ENCODE results near the gene HMBS.

HMBS gene

DNA sequence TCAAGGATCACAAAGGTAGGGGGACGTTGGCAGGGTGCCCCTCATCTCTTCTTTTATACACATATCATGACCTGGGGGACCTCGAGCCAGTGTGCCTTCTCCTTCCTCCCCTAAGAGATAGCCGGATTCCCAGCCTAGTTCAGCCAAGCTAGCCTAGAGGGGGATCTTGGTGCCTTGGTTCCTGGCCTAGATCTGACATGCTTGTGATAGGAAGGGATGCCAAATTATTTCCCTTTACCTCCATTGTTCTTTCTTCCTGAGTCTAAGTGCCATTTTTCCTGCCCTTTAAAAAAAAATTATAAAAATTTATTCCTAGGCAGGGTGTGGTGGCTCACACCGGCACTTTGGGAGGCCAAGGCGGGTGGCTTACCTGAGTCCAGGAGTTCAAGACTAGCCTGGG is 29.7 kb downstream of the HMBS start:
- Histone ChIP-seq H3K4me3 (ENCODE audit: low read depth in 1 of 2, low read length in 2 of 2) (no peak overlapping the region), H3K27me3 (ENCODE audit: low read depth, low read length) (no peaks in the 10 kb centered on the region), H3K27ac (ENCODE audit: low read length) (no peak overlapping the region), H3K9me3 (ENCODE audit: control insufficient read depth in 1 of 2, low read length in 2 of 2) (no peaks in the 10 kb centered on the region), H3K36me3 (ENCODE audit: control insufficient read depth in 1 of 2, insufficient read depth in 2 of 2, low read length in 2 of 2) (peaks cover 36 to 48% of the 10 kb centered on the region in 2 donors), H3K4me1 (ENCODE audit: control insufficient read depth in 1 of 2, insufficient read depth in 2 of 2, low read length in 2 of 2) (peaks cover under 1 to 4% of the 10 kb centered on the region in 2 donors)

DNA sequence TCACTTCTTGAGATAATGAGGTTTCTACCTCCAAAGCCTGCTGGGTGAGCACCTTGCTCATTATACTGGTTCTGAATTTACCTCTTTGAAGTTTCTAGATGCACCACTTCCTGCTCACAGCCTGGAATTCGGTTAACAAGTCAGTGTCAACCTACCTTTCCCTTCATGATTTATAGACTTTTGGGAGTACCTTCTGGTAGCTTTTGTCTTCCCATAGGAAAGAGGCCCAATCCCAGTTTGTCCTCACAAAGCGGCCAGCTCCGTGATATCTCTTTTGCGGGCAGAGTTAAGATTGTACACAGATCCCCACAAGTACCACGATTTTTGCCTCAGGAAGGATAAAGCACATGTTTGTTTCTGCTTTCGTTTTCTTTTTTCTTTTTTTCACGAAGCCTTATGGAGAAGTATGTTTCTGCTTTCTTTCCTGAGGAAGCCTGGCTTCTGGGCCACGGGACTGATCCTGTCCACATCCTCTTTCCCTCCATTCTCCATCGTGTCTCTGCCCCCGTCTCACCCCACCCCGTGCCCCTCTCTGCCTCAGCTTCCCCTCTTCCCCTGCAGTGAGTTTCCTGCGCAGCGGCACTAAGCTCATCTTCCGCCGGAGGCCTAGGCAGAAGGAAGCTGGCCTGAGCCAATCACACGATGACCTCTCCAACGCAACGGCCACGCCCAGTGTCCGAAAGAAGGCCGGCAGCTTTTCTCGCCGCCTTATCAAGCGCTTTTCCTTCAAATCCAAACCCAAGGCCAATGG is 31.0 kb downstream of the HMBS start:
- Histone ChIP-seq H3K27me3 (ENCODE audit: low read depth, low read length) (no peaks in the 10 kb centered on the region), H3K36me3 (ENCODE audit: control insufficient read depth in 1 of 2, insufficient read depth in 2 of 2, low read length in 2 of 2) (peaks cover 36 to 46% of the 10 kb centered on the region in 2 donors), H3K9me3 (ENCODE audit: control insufficient read depth in 1 of 2, low read length in 2 of 2) (no peaks in the 10 kb centered on the region), H3K27ac (ENCODE audit: low read length) (peak overlapping the region; percentile 60), H3K4me1 (ENCODE audit: control insufficient read depth in 1 of 2, insufficient read depth in 2 of 2, low read length in 2 of 2) (peaks cover 0 to 4% of the 10 kb centered on the region in 2 donors), H3K4me3 (ENCODE audit: low read depth in 1 of 2, low read length in 2 of 2) (peak overlapping the region in 1 of 2 donors; percentile 0)

DNA sequence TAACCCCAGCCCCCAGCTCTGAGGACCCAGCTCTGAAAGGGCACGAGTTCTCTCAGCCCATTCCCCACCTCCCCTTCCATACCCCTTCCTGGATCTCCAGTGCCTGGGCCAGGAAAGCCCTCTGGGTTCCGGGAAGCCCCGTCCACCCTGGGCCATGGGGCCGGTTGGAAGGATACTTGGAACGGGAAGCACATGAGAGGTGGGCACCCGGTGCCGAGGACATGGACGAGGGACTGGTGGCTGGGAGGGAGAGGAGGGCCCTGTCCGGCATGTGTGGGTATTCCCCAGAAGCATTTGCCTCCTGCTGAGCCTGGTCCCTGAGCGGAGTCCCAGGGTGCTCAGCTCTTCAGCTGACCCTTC is 31.5 kb downstream of the HMBS start:
- Histone ChIP-seq H3K27ac (ENCODE audit: low read length) (no peak overlapping the region), H3K27me3 (ENCODE audit: low read depth, low read length) (no peaks in the 10 kb centered on the region), H3K36me3 (ENCODE audit: control insufficient read depth in 1 of 2, insufficient read depth in 2 of 2, low read length in 2 of 2) (peaks cover 36 to 40% of the 10 kb centered on the region in 2 donors), H3K4me3 (ENCODE audit: low read depth in 1 of 2, low read length in 2 of 2) (no peak overlapping the region), H3K4me1 (ENCODE audit: control insufficient read depth in 1 of 2, insufficient read depth in 2 of 2, low read length in 2 of 2) (peaks cover 0 to 7% of the 10 kb centered on the region in 2 donors), H3K9me3 (ENCODE audit: control insufficient read depth in 1 of 2, low read length in 2 of 2) (no peaks in the 10 kb centered on the region)

DNA sequence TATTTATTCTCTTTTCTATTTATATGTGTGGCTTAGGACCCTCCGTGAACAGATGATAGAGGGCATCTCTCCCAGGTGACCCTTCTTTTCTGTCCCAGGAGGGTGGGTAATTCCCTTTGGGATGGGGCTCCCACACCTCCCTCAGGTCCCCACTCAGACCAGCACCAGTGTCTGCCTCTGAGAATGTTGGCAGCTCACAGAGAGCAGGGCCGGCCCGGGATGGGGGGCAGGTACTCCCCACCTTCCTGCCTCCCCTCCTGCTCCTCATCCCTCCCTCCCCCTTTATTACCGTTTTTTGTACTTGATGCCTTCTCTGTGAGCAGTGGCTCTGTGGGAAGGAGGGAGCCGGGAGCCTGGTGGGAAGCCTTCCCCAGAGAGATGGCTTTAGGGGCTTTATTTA is 31.9 kb downstream of the HMBS start:
- peaks cover 32 to 36% of the 10 kb centered on the region in 2 donors for H3K36me3 ChIP-seq (ENCODE audit: control insufficient read depth in 1 of 2, insufficient read depth in 2 of 2, low read length in 2 of 2)
- no peaks in the 10 kb centered on the region for H3K9me3 ChIP-seq (ENCODE audit: control insufficient read depth in 1 of 2, low read length in 2 of 2)
- H3K4me1 ChIP-seq (ENCODE audit: control insufficient read depth in 1 of 2, insufficient read depth in 2 of 2, low read length in 2 of 2): peaks cover 0 to 7% of the 10 kb centered on the region in 2 donors
- H3K27me3 ChIP-seq (ENCODE audit: low read depth, low read length): no peaks in the 10 kb centered on the region
- H3K27ac ChIP-seq (ENCODE audit: low read length): no peak overlapping the region
- no peak overlapping the region for H3K4me3 ChIP-seq (ENCODE audit: low read depth in 1 of 2, low read length in 2 of 2)

DNA sequence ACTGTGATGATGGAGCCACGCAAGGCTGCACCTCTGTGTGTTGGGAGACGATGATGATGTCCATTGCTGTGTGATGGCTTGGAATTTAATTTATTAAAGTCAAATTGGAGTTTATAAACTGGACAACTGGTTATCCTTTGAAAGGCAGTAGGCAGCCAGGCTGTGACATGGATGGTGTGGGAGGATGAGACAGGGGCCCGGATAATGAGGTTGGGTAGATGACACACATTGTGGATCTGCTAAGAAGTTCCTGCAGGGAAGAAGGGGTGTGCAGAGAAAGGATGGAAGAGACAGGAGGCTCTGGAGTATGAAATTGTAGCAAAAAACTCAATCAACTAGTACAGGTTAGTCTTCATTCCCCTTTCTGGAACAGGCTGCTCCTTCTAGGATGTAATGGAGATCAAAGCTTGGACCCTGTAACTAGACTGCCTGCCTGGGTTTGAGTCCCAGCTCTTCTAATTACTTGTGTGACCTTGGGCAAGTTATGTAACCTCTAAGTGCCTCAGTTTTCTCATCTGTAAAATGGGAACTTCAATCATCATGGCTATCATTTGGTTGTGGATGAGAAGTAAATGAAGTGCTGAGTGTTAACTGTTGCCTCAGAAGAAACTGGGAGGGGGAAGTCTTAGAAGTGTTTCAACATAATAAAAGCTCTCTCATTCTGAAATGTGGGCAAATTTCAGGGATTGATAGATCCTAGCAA is 32.5 kb downstream of the HMBS start:
- H3K4me3 ChIP-seq (ENCODE audit: low read depth in 1 of 2, low read length in 2 of 2): no peak overlapping the region
- H3K4me1 ChIP-seq (ENCODE audit: control insufficient read depth in 1 of 2, insufficient read depth in 2 of 2, low read length in 2 of 2): peaks cover 0 to 9% of the 10 kb centered on the region in 2 donors
- no peak overlapping the region for H3K27ac ChIP-seq (ENCODE audit: low read length)
- peaks cover 27 to 31% of the 10 kb centered on the region in 2 donors for H3K36me3 ChIP-seq (ENCODE audit: control insufficient read depth in 1 of 2, insufficient read depth in 2 of 2, low read length in 2 of 2)
- H3K27me3 ChIP-seq (ENCODE audit: low read depth, low read length): no peaks in the 10 kb centered on the region
- no peaks in the 10 kb centered on the region for H3K9me3 ChIP-seq (ENCODE audit: control insufficient read depth in 1 of 2, low read length in 2 of 2)

DNA sequence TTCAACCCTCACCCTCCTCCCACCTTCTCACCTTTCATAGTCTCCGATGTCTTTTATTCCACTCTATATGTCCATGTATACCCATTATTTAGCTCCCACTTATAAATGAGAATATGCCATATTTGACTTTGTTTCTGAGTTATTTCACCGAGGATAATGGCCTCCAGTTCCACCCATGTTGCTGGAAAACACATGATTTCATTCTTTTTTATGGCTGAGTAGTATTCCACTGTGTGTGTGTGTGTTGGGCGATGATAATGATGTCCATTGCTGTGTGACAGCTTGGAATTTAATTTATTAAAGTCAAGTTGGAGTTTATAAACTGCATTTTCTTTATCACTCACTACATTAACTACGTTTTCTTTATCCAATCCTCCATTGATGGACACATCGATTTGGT is 33.5 kb downstream of the HMBS start:
- Histone ChIP-seq H3K36me3 (ENCODE audit: control insufficient read depth in 1 of 2, insufficient read depth in 2 of 2, low read length in 2 of 2) (peaks cover 20 to 23% of the 10 kb centered on the region in 2 donors), H3K4me1 (ENCODE audit: control insufficient read depth in 1 of 2, insufficient read depth in 2 of 2, low read length in 2 of 2) (peaks cover 4 to 19% of the 10 kb centered on the region in 2 donors), H3K9me3 (ENCODE audit: control insufficient read depth in 1 of 2, low read length in 2 of 2) (no peaks in the 10 kb centered on the region), H3K27ac (ENCODE audit: low read length) (no peak overlapping the region), H3K27me3 (ENCODE audit: low read depth, low read length) (no peaks in the 10 kb centered on the region), H3K4me3 (ENCODE audit: low read depth in 1 of 2, low read length in 2 of 2) (no peak overlapping the region)

DNA sequence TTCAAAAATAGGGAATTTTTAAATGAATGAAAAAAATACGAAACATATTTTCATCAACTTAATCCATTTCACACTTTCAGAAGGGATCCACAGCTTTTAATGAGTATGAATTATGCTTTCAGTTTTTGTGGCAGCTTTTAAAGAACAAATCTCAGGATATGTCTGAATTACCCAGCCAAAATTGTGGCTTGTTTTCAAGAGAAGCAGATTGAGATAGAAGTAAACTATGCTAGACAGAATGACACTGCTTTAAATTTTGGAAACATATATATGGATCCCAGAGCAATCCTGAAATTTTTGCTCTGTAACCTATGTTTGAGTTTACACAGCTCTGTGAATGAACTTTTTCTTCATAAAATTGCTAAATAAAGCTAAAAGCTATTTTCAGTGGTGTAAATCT is 34.3 kb downstream of the HMBS start:
- Histone ChIP-seq H3K9me3 (ENCODE audit: control insufficient read depth in 1 of 2, low read length in 2 of 2) (no peaks in the 10 kb centered on the region), H3K27me3 (ENCODE audit: low read depth, low read length) (no peaks in the 10 kb centered on the region), H3K4me3 (ENCODE audit: low read depth in 1 of 2, low read length in 2 of 2) (no peak overlapping the region), H3K36me3 (ENCODE audit: control insufficient read depth in 1 of 2, insufficient read depth in 2 of 2, low read length in 2 of 2) (peaks cover 16 to 18% of the 10 kb centered on the region in 2 donors), H3K27ac (ENCODE audit: low read length) (no peak overlapping the region), H3K4me1 (ENCODE audit: control insufficient read depth in 1 of 2, insufficient read depth in 2 of 2, low read length in 2 of 2) (peaks cover 4 to 19% of the 10 kb centered on the region in 2 donors)

DNA sequence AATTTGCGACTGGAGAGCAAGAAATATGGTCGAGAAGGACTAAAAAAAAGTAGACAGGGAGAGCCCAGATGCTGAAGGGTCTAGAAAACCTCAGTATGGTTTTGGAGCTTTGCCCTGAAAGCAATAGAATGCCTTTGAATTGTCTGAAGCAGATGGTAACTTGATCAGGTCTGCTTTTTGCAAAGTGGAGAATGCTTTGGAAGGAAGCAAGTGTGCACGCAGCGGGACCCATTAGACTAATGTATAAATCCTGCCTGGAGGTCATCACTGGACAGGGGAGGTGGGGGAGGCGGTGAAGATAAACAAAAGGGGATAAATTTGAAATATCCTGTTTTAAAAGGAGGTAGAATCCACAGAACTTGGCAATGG is 35.9 kb downstream of the HMBS start:
- Histone ChIP-seq H3K4me3 (ENCODE audit: low read depth in 1 of 2, low read length in 2 of 2) (peak overlapping the region; percentile 92 to 95), H3K4me1 (ENCODE audit: control insufficient read depth in 1 of 2, insufficient read depth in 2 of 2, low read length in 2 of 2) (peaks cover 4 to 19% of the 10 kb centered on the region in 2 donors), H3K36me3 (ENCODE audit: control insufficient read depth in 1 of 2, insufficient read depth in 2 of 2, low read length in 2 of 2) (peaks cover 15 to 18% of the 10 kb centered on the region in 2 donors), H3K27ac (ENCODE audit: low read length) (peak overlapping the region; percentile 85), H3K9me3 (ENCODE audit: control insufficient read depth in 1 of 2, low read length in 2 of 2) (no peaks in the 10 kb centered on the region), H3K27me3 (ENCODE audit: low read depth, low read length) (no peaks in the 10 kb centered on the region)

DNA sequence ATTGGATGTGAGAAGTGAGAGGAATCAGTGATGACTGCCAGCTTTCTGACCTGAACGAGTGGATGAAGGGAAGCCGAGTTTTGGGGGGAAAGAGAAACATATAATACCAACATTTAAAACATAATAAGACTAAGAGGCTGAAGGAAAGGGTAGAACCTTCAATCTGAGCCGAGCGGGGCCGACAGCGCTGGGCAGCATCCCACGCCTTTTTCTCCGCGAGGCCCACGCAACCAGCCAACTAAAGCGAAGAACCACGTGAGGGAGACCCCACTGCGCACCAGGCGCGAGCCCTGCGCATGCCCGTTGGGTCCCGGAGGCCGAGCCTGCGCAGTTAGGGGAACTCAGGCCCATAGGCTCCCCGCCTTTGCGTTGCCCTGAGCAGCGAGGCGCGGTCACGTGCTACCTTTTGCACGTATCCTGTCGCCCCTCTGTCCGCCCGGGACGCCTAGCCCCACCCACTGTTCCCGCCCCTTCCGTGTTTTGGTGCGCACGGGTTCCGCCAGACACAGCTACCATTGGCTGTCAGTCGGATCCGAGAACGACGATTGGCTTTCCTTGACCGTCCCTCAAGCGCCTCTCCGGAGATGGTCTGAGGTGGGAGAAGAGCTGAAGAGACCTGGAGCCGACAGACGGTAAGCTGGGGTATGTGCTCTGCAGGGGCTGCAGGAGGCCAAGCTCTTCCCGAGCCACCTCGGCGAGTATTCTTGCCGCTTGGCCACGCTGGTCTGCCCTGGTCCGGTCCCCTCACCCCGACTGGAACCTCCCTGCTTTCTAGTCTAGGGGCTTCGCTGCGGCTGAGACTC is 36.5 kb downstream of the HMBS start, which contains the start of gene HINFP:
Gene HINFP (plus strand): TSS at position 573 of the 803 bp plus-strand sequence. CDS start 5,365 bp downstream, outside the sequence.
- Histone ChIP-seq H3K4me3 (ENCODE audit: low read depth in 1 of 2, low read length in 2 of 2) (peak within 1 kb of the TSS; percentile 92 to 95), H3K9me3 (ENCODE audit: control insufficient read depth in 1 of 2, low read length in 2 of 2) (no peaks in the 10 kb centered on the region), H3K36me3 (ENCODE audit: control insufficient read depth in 1 of 2, insufficient read depth in 2 of 2, low read length in 2 of 2) (peaks cover 10 to 14% of the 10 kb centered on the region in 2 donors), H3K4me1 (ENCODE audit: control insufficient read depth in 1 of 2, insufficient read depth in 2 of 2, low read length in 2 of 2) (peaks cover 4 to 19% of the 10 kb centered on the region in 2 donors), H3K27ac (ENCODE audit: low read length) (peak within 1 kb of the TSS; percentile 85), H3K27me3 (ENCODE audit: low read depth, low read length) (no peaks in the 10 kb centered on the region)

DNA sequence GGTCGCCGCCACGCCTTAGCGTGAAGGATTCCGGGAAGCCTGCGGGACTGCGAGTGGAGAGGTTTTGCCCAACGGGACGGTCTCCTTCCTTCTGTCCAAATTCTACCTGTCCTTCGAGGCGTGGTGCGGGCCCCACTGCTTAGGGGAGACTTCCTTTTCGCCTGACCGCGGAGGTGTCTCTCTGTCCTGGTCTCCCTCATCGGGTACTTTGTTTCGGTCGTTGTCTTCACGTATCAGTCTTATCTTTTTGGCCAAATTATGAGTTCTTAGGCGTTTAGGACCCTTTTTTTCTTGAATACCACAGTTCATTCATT is 37.1 kb downstream of the HMBS start:
- Histone ChIP-seq H3K27ac (ENCODE audit: low read length) (peak overlapping the region; percentile 85), H3K36me3 (ENCODE audit: control insufficient read depth in 1 of 2, insufficient read depth in 2 of 2, low read length in 2 of 2) (peaks cover 7 to 14% of the 10 kb centered on the region in 2 donors), H3K9me3 (ENCODE audit: control insufficient read depth in 1 of 2, low read length in 2 of 2) (no peaks in the 10 kb centered on the region), H3K4me1 (ENCODE audit: control insufficient read depth in 1 of 2, insufficient read depth in 2 of 2, low read length in 2 of 2) (peaks cover 4 to 19% of the 10 kb centered on the region in 2 donors), H3K27me3 (ENCODE audit: low read depth, low read length) (no peaks in the 10 kb centered on the region), H3K4me3 (ENCODE audit: low read depth in 1 of 2, low read length in 2 of 2) (peak overlapping the region; percentile 92 to 95)

DNA sequence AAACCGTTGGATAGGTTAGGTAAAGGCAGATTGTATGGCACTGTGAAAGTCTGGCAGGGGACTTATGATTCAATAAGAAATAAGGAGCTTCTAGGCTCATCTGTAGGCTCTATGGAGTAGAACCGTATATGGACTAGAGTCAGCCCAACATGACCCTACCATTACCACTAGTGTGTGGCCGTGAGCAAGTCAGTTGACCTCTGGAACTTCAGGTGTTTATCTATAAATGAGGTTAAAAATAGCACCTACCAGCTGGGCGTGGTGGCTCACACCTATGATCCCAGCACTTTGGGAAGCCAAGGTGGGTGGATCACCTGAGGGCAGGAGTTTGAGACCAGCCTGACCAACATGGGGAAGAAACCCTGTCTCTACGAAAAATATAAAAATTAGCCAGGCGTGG is 41.1 kb downstream of the HMBS start:
- no peak overlapping the region for H3K4me3 ChIP-seq (ENCODE audit: low read depth in 1 of 2, low read length in 2 of 2)
- no peaks in the 10 kb centered on the region for H3K27me3 ChIP-seq (ENCODE audit: low read depth, low read length)
- no peaks in the 10 kb centered on the region for H3K9me3 ChIP-seq (ENCODE audit: control insufficient read depth in 1 of 2, low read length in 2 of 2)
- H3K27ac ChIP-seq (ENCODE audit: low read length): no peak overlapping the region
- H3K36me3 ChIP-seq (ENCODE audit: control insufficient read depth in 1 of 2, insufficient read depth in 2 of 2, low read length in 2 of 2): peaks cover 7 to 36% of the 10 kb centered on the region in 2 donors
- peaks cover 4 to 14% of the 10 kb centered on the region in 2 donors for H3K4me1 ChIP-seq (ENCODE audit: control insufficient read depth in 1 of 2, insufficient read depth in 2 of 2, low read length in 2 of 2)
